Stimulated activated CD4-positive, alpha-beta T cell treated with anti-CD3 and anti-CD28 coated beads, Interleukin-4, amount 100 ng/mL, for 4 hours (primary cell): ENCODE measurements around the gene GOLGA5.
"Not testable (repeated sequence)": the region's sequence is repeated elsewhere in the genome, so short reads cannot be mapped to it uniquely, and the experiment has no call there.

ENCODE experiments used
- DNase-seq, 2 experiments: peaks; one replicate each; pipeline ENCODE4 v3.0.0-alpha.2; 2020

The GOLGA5 gene

GRCh38 chr14:92778868-92779565 is 15.1 kb upstream of the GOLGA5 start:
- DNase-seq = not testable (repeated sequence)

DNA sequence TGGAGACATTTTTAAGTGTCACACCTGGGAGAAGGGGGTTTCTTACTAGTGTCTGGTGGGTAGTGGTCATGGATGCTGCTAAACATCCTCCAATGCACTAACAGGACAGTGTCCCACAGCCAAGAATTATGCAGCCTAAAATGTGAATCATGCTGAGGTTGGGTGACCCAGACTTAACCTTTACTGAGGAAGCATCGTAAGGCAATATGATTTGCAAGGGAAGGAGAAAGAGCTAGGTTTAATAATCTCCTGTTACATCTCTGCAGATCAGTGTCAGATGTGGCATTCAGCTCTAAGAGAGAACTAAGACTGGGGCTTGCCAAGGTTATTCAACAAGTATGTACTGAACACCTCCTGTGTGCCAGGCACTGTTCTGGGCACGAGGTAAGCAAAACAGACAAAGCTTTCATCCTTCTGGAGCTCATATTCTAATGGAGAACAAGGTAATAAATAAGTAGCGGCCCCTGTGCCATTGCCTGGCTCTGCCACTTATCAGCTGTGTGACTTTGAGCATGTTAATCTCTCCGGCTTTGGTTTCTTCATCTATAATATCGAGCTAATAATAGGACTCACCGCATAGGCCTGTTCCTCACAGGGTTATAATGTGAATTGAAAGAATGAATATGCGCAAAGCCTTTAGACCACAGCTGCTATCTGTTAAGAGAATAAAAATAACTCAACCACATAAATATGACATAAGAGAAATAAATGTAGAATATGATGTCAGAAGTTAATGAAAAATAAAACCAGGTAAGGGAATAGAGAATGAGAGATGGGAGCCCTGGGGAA is 13.5 kb upstream of the GOLGA5 start:
- DNase-seq = no peak

DNA sequence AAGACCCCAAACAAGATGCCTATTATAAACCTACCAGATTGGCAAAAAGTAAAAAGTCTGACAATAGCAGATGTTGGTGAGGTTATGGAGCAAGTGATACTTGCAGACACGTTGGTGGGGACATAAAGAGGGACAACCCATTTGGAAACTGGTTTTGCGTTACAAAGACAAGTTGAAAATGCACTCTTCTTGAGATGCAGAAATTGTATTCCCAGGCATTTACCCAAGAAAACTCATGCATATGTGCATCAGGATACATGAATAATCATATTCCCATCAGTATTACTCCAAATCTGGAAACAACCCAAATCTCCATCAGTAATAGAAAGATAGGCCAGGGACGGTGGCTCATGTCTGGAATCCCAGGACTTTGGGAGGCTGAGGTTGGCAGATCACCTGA is 12.8 kb upstream of the GOLGA5 start:
- no peak for DNase-seq

DNA sequence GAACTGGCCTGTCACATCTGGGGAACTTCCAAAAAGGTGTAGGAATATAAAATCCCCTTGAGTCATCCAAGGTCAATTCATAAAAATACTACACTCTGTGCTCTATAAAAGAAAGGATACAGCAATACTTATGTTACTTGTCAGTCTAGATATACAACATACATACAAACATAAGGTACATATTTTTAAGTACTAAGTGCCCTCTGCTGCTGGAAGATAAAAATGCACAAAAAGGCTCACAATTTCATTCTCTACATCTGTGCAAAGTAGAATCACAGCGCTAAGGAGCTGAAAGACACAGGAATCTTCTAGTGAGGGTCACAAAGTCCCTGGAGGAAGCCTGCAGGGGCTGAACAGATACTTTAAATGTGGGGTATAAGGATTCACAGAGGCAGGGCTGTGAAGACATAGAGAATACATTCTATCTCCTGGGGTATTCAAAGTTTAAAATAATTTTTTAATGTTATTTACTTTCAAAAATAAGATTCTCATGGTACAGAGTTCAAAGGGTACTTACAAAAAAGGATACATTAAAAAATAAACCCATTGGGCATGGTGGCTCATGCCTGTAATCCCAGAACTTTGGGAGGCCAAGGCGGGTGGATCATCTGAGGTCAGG is 10.2 kb upstream of the GOLGA5 start:
- DNase-seq = no peak

- no peak for DNase-seq
Observed at GRCh38 chr14:92785667-92786426, 8.3 kb upstream of the GOLGA5 start.

DNA sequence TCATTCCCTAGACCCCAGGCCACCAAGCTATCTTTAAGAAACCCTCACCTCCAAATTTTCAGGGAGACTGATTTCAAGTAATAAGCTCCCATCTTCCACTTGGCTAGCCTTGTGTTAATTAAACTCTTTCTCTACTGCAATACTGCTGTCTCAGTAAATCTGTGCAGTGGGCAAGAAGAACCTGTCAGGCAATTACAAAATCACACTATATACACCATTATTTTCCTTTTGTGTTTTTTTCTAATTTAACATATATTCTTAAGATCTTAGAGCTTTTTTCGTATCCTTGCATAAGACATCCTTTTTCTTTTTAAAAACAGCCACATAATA is 7.7 kb upstream of the GOLGA5 start:
- DNase-seq = no peak

- DNase-seq = no peak
Observed at GRCh38 chr14:92787554-92787953, 6.6 kb upstream of the GOLGA5 start.

- no peak for DNase-seq
Observed at GRCh38 chr14:92789457-92790089, 4.5 kb upstream of the GOLGA5 start.

- DNase-seq = no peak
Observed at GRCh38 chr14:92792885-92793284, 1.2 kb upstream of the GOLGA5 start.

- DNase-seq = no peak
Observed at GRCh38 chr14:92794547-92794941, 439 bp downstream of the GOLGA5 start.

DNA sequence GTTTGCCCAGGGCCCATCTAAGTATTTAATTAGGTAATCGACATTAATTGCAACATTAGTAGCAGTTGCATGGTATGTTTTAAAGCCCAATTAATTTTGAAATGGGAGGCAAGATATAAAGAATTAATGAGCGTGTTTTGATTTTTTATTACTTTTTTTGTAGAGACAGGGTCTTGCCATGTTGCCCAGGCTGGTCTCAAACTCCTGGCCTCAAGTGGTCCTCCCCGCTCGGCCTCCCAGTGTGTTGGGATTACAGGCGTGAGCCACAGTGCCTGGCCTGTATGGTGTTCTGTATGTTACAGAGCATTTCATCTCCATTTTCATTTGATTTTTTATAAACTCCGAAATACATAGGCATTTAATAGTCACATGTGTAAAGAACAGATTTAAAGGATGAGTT is 856 bp downstream of the GOLGA5 start:
- DNase-seq = no peak

DNA sequence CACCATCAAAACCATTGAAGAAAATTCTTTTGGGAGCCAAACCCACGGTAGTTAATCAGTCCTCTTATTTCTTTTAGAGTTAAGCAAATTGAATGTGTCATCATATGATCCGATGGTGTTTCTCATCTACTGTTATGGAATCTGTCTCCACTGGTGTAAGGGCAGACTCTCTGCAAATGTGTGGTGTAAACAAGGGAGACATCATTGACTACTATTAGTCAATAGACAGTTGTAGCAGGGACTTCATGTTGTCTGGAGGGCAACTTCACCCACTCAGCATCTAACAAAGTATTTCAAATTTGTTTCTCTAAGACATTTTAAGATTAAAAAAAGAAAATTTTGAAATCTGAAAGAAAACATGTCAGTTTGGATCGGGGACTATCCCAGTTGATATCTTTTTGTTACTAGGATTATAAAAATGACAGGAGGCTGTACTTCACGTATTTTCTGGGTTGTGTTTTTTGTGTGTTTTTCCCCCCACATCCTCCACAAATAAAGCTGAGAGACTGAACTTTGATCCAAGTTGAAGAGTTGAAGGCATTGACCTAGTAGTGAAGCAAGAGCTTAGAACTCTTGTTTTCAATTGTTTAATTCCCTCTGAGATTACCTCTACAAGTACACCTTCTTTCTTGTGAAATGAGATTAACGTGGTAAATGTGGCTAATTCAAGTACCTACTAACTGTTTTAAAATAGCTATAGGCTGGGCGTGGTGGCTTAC is 4.0 kb downstream of the GOLGA5 start:
- no peak for DNase-seq

GRCh38 chr14:92798811-92799210 is 4.7 kb downstream of the GOLGA5 start:
- no peak for DNase-seq

DNA sequence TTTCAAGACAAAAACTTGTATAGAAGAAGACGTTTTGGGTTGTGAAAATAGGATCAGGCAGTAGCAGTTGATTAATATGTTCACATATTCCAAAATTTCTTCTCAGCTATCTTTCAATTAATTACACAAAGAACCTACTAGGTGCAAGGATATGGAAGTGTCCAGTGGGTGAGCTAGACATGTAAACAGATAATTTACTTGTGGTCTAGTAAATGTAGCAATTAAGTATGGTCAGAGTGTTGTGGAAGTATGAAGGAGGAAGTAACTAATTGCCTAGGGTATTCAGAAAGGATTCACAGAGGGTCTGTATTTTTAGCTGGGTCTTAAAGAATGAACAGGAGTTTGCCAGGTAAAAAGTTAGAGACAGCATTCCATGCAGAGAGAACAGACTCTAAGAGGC is 5.9 kb downstream of the GOLGA5 start:
- DNase-seq = no peak

GRCh38 chr14:92800525-92800924 is 6.4 kb downstream of the GOLGA5 start:
- no peak for DNase-seq

- no peak for DNase-seq
Observed at GRCh38 chr14:92801917-92802316, 7.8 kb downstream of the GOLGA5 start.

GRCh38 chr14:92802678-92803077 is 8.6 kb downstream of the GOLGA5 start:
- DNase-seq = no peak

GRCh38 chr14:92813201-92813600 is 19.1 kb downstream of the GOLGA5 start:
- no peak for DNase-seq

- no peak for DNase-seq
Observed at GRCh38 chr14:92819011-92819597, 25.0 kb downstream of the GOLGA5 start.

DNA sequence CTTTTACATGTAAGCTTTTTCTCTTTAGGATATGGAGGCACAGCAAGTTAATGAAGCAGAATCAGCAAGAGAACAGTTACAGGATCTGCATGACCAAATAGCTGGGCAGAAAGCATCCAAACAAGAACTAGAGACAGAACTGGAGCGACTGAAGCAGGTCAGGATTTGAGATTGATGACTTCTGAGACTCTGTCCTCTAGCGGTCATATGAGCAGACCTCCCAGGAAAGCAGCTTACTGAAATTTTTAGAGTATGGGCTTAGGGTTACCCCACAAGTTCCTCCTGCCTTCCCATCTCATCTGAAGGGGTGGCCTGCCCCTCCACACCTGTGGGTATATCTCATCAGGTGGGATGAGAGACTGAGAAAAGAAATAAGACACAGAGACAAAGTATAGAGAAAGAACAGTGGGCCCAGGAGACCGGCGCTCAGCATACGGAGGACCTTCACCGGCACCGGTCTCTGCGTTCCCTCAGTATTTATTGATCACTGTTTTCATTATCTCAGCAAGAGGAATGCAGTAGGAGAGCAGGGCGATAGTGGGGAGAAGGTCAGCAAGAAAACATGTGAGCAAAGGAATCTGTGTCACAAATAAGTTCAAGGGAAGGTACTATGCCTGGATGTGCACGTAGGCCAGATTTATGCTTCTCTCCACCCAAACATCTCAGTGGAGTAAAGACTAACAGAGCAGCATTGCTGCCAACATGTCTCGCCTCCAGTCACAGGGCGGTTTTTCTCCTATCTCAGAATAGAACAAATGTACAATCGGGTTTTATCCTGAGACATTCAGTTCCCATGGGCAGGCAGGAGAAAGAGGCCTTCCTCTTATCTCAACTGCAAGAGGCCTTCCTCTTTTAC is 25.8 kb downstream of the GOLGA5 start:
- DNase-seq = not testable (repeated sequence)

DNA sequence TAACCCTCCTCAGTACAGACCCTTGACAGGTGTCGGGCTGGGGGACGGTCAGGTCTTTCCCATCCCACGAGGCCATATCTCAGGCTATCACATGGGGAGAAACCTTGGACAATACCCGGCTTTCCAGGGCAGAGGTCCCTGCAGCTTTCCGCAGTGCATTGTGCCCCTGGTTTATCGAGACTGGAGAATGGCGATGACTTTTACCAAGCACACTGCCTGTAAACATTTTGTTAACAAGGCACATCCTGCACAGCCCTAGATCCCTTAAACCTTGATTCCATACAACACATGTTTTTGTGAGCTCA is 26.4 kb downstream of the GOLGA5 start:
- not testable (repeated sequence) for DNase-seq
